DMS 273 treated with DMSO at 0.1 percent for 48 hours (cell line): ENCODE data around the gene TCHP.
"Not testable (repeated sequence)": the region's sequence is repeated elsewhere in the genome, so short reads cannot be mapped to it uniquely, and the experiment has no call there.

Experiments used
- DNase-seq: peaks from one replicate; lab custom pipeline; 2025; lab: John Stamatoyannopoulos, UW

The TCHP gene, protein sequence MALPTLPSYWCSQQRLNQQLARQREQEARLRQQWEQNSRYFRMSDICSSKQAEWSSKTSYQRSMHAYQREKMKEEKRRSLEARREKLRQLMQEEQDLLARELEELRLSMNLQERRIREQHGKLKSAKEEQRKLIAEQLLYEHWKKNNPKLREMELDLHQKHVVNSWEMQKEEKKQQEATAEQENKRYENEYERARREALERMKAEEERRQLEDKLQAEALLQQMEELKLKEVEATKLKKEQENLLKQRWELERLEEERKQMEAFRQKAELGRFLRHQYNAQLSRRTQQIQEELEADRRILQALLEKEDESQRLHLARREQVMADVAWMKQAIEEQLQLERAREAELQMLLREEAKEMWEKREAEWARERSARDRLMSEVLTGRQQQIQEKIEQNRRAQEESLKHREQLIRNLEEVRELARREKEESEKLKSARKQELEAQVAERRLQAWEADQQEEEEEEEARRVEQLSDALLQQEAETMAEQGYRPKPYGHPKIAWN

DNA sequence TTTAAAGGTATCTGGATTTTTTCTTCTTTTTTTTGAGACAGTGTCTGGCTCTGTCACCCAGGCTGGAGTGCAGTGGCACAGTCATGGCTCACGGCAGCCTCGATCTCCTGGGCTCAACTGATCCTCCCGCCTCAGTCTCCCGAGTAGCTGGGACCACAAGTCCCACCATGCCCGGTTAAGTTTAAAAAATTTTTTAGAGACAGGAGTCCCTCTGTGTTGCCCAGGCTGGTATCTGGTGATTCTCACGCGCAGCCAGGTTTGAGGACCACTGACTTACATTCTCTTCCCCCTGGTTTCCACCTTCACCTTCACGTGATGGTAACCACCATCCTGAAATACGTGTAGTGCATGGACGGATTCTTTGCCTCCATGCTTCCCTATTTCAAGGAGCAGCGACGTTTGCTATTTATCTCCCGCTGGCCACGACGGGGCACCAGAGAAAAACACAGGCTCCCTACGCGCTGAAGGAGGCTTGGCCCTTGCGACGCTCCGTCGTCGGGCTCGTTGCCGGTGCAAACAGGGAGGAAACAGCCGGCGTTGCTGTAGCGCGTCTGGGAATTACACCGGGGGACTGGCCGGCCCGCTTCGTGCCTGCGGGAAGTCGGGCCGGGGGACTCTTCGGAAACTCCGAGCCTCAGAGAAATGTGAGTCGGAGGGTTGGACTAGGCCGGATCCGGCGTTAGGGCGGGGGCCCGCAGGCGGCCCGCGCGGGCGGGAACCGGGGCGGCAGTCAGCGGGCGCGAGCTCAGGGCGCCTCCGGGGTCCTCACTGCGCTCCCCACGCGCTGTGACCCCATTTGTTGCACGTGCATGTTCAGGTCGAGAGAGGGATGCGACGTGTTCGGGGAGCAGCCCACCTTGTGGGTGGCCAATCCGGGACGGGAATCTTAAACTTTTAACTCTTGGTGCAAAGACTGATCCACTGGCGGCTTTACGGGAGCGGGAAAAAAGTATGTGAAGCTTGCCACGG, at the start of gene TCHP:
Gene TCHP (plus strand): TSS at position 492 of the 969 bp plus-strand sequence. CDS start 2,753 bp downstream, outside the sequence.
- DNase-seq: peak; percentile 25

DNA sequence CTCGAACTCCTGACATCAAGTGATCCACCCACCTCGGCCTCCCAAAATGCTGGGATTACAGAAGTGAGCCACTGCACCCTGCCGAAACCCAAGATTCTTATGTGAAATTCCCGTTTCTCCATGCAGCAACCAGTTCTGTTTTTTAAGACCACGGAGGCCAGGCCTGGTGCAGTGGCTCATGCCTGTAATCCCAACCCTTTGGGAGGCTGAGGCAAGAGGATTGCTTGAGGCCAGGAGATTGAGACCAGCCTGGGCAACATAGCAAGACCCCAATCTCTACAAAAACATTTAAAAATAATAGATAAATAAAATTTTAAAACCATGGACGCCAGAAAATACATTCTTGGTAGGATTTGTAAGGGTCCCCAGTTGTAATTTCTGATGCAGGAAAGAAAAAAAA, 49.6 kb upstream of the TCHP start:
- not testable (repeated sequence) for DNase-seq

GRCh38 chr12:109855377-109855776, 44.7 kb upstream of the TCHP start:
- no peak for DNase-seq

DNA sequence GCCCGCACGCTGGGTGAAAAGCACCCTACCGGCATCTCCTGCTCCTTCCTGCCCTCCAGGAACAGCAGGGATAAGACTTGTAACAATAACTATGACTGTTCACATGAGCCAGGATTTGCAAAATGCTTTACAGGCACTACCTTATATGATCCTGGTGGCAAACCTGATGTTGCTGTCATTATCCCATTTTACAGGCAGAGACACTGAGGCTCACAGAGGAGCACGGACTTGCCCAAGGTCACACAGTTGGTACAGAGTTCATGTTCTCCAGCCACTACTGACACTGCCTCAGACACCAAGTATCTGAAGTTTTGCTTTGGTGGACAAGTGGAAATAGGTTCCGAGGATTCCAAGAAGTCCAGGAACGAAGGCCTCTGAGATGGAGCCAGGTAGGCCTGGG, 42.4 kb upstream of the TCHP start:
- no peak for DNase-seq

DNA sequence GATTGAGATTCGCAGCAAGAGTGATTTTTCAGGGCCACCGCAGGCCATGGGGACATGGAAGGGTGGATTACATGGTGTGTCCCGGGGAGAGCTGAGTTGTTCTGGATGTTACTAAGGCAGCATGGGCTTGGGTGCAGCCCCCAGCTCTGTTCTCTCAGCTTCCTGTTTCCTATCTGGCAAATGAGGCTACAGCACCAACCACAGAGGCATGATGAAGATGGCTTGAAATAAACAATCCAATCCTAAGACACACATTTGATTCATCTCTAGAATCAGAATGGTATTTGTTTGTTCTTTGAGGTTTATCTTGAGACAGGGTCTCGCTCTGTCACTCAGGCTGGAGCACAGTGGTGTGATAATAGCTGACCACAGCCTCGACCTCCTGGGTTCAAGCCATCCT, 41.3 kb upstream of the TCHP start:
- no peak for DNase-seq

- DNase-seq: no peak
Observed at GRCh38 chr12:109860977-109861376, 39.1 kb upstream of the TCHP start.

GRCh38 chr12:109861689-109862314, 38.3 kb upstream of the TCHP start:
- DNase-seq: no peak

DNA sequence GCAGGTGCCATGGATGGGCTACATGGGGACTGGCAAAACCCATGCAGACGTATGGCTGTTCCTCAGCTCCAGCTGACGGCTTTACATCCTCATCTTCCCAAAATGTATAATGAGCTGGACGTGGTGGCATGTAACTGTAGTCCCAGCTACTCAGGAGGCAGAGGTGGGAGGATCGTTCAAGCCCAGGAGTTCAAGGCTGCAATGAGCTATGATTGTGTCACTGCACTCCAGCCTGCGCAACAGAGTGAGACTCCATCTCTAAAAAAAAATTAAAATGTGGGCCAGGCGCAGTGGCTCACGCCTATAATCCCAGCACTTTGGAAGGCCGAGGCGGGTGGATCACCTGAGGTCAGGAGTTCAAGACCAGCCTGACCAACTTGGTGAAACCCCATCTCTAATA, 37.6 kb upstream of the TCHP start:
- not testable (repeated sequence) for DNase-seq

GRCh38 chr12:109863847-109864712, 36.0 kb upstream of the TCHP start:
- no peak for DNase-seq

- DNase-seq: no peak
Observed at GRCh38 chr12:109864916-109865315, 35.2 kb upstream of the TCHP start.

DNA sequence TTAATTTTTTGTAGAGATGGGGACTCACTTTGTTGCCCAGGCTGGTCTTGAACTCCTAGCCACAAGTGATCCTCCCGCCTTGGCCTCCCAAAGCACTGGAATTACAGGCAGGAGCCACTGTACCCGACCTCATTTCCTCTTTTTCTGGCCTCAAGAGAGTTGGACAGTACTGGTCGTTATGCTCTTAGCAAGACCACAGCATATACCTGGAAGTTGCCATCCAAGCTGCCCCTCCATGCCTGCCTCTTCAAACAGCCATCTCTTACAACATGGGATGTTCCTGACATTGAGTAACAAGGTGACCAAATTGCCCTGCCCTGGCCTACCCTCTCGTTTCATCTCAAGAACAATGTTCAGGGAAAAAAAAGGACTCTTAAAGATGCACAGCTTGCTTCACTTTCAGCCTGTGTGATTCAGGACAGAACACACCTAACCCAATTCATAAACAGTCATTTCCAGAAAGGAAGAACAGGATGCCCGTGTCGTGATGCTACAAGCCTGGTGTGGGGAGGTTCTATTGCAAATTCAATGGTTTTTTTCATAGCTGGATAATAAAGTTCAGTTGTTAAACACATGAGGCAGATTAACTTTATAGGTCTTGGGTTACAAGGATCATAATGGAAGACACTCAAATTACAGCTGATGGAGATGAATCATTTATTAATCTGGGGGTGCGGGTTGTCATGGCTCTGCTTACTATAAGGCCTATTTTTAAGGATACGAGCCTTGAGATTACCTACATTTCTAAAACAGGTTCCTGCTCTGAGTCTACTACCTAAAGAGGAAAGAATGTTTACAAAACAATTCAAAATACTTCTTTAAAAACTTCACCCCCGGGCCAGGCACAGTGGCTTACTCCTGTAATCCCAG, 31.7 kb upstream of the TCHP start:
- no peak for DNase-seq

- DNase-seq: no peak
Observed at GRCh38 chr12:109870648-109871047, 29.4 kb upstream of the TCHP start.

DNA sequence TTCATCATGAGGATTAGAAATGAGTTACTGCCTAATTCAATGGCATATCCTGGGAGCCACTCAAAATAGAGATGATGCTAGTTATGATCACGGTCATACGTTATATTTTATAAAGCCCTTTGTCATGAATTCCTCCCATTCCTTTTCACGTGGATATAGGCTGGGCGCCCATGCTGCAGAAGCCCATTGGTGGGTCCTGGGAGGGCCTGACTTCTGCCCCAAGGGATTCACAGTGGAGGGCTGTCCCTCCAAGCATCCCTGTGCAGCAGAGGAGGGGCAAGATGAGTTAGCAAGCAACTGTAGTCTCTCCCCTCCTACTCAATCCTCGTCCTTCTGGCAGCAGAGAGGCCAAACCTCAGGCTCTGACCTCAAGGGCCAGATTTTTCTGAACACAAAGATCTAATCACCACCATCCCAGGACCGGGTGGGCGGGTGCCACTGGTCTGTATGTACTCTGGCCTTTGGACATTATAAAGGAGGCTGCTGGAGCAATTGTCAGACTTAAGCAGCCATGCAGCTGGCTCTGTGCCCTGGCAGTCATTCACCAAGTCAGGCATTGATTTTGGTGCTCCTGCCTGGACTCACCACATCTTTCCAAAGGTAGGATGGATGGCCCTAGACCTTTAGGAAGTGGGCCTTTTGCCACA, 28.3 kb upstream of the TCHP start:
- no peak for DNase-seq

- no peak for DNase-seq
Observed at GRCh38 chr12:109873653-109874052, 26.4 kb upstream of the TCHP start.

- DNase-seq: no peak
Observed at GRCh38 chr12:109875572-109876131, 24.4 kb upstream of the TCHP start.

DNA sequence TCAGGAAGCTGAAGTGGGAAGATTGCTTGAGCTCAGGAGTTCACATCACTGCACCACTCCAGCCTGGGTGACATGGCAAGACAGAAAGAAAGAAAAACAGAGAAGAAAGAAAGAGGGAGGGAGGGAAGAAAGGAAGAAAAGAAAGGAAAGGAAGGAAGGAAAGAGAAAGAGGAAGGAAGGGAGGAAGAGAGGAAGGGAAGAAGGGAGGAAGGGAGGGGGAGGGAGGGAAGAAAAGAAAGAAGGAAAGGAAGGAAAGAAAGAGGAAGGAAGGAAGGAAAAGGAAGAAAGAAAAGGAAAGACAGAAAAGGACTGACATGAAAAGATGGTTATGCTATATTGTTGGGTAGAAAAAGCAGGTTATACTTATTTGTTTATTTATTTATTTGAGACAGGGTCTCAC, 23.7 kb upstream of the TCHP start:
- no peak for DNase-seq

DNA sequence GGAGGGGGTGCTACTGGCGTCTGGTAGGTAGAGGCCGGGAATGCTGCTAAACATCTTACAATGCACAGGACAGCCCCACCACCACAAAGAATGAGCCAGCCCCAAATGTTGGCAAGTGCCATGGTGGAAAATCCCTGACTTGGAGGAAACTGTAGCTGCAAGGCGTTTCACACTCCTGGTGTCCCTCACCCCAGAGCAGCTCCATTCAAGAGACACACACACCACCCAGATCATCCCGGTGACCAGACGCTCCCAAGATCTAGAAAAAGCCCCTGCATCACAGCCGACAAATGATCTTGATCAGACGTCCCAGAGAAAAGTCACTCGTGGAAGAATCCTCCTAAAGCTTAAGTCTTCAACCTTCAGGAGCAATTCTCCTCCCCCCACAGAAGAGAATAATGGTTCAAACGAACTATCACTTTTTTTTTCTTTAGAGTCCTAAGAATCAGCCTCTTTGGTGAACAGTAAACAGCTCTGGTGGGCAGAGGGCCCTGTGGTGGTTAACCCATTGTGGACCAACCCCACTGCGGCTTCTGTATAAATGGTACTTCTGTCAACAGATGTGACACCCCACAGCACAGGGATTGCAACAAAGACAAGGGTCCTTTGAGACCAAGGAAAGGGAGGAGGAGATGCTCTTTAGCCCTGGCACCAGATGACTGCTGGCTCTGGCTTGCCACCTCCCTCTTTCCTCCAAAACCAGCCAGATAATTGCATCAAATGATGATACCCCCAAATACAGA, 22.4 kb upstream of the TCHP start:
- no peak for DNase-seq

- DNase-seq: no peak
Observed at GRCh38 chr12:109878247-109878625, 21.8 kb upstream of the TCHP start.

DNA sequence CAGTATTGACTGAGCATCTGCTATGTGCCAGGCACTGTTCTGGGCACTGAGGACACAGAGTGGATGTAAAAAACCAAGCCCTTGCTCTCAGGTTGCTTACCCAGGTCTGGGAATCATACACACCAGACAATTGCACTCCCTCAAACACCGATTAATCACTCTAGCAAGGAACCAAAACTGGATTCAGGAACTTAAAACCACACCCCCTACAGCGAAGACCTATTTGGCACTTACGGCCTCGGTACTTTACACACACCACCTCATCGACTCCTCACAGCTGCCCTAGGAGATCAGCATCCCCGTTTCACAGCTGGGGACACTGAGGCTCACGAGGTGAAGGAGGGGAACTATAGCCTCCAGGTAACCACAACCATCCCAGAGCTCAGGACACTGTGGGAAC, 21.3 kb upstream of the TCHP start:
- no peak for DNase-seq
